ENCODE measurements around the gene PLIN1.

PLIN1 gene

GRCh38 chr15:89646416-89647141 lies 32.6 kb downstream of the PLIN1 start:
- Histone ChIP-seq H3K9ac (ENCODE audit: low read length) (no peak overlapping the region), H3K4me1 (ENCODE audit: control insufficient read depth, insufficient read depth, low read length) (no peaks in the 10 kb centered on the region), H3K4me3 (ENCODE audit: low read length) (no peak overlapping the region), H3K27ac (ENCODE audit: low read depth, low read length) (no peak overlapping the region), H3K36me3 (ENCODE audit: control insufficient read depth, insufficient read depth, low read length) (no peaks in the 10 kb centered on the region), H3K27me3 (ENCODE audit: control insufficient read depth, insufficient read depth, low read length) (no peaks in the 10 kb centered on the region)

- Histone ChIP-seq H3K27me3 (ENCODE audit: control insufficient read depth, insufficient read depth, low read length) (no peaks in the 10 kb centered on the region), H3K27ac (ENCODE audit: low read depth, low read length) (no peak overlapping the region), H3K4me3 (ENCODE audit: low read length) (no peak overlapping the region), H3K9ac (ENCODE audit: low read length) (no peak overlapping the region), H3K4me1 (ENCODE audit: control insufficient read depth, insufficient read depth, low read length) (no peaks in the 10 kb centered on the region), H3K36me3 (ENCODE audit: control insufficient read depth, insufficient read depth, low read length) (no peaks in the 10 kb centered on the region)
These were observed 33.5 kb downstream of the PLIN1 start for GRCh38 chr15:89645680-89646079.

GRCh38 chr15:89642106-89642505 lies 37.1 kb downstream of the PLIN1 start:
- Histone ChIP-seq H3K27me3 (ENCODE audit: control insufficient read depth, insufficient read depth, low read length) (no peaks in the 10 kb centered on the region), H3K36me3 (ENCODE audit: control insufficient read depth, insufficient read depth, low read length) (no peaks in the 10 kb centered on the region), H3K9ac (ENCODE audit: low read length) (no peak overlapping the region), H3K4me1 (ENCODE audit: control insufficient read depth, insufficient read depth, low read length) (no peaks in the 10 kb centered on the region), H3K27ac (ENCODE audit: low read depth, low read length) (no peak overlapping the region), H3K4me3 (ENCODE audit: low read length) (no peak overlapping the region)

GRCh38 chr15:89641053-89641452 lies 38.1 kb downstream of the PLIN1 start:
- Histone ChIP-seq H3K36me3 (ENCODE audit: control insufficient read depth, insufficient read depth, low read length) (no peaks in the 10 kb centered on the region), H3K27ac (ENCODE audit: low read depth, low read length) (no peak overlapping the region), H3K4me3 (ENCODE audit: low read length) (no peak overlapping the region), H3K4me1 (ENCODE audit: control insufficient read depth, insufficient read depth, low read length) (no peaks in the 10 kb centered on the region), H3K9ac (ENCODE audit: low read length) (no peak overlapping the region), H3K27me3 (ENCODE audit: control insufficient read depth, insufficient read depth, low read length) (no peaks in the 10 kb centered on the region)

- Histone ChIP-seq H3K27me3 (ENCODE audit: control insufficient read depth, insufficient read depth, low read length) (no peaks in the 10 kb centered on the region), H3K36me3 (ENCODE audit: control insufficient read depth, insufficient read depth, low read length) (no peaks in the 10 kb centered on the region), H3K4me1 (ENCODE audit: control insufficient read depth, insufficient read depth, low read length) (no peaks in the 10 kb centered on the region), H3K27ac (ENCODE audit: low read depth, low read length) (no peak overlapping the region), H3K9ac (ENCODE audit: low read length) (no peak overlapping the region), H3K4me3 (ENCODE audit: low read length) (no peak overlapping the region)
These were observed 38.9 kb downstream of the PLIN1 start for GRCh38 chr15:89640245-89640644.

GRCh38 chr15:89633585-89633984 lies 45.6 kb downstream of the PLIN1 start:
- no peak overlapping the region for H3K27ac ChIP-seq (ENCODE audit: low read depth, low read length)
- no peaks in the 10 kb centered on the region for H3K4me1 ChIP-seq (ENCODE audit: control insufficient read depth, insufficient read depth, low read length)
- H3K27me3 ChIP-seq (ENCODE audit: control insufficient read depth, insufficient read depth, low read length), result no peaks in the 10 kb centered on the region
- no peak overlapping the region for H3K9ac ChIP-seq (ENCODE audit: low read length)
- no peak overlapping the region for H3K4me3 ChIP-seq (ENCODE audit: low read length)
- H3K36me3 ChIP-seq (ENCODE audit: control insufficient read depth, insufficient read depth, low read length), result peaks cover 2% of the 10 kb centered on the region

GRCh38 chr15:89632563-89633430 lies 46.4 kb downstream of the PLIN1 start:
- H3K36me3 ChIP-seq (ENCODE audit: control insufficient read depth, insufficient read depth, low read length), result peaks cover 2% of the 10 kb centered on the region
- H3K27me3 ChIP-seq (ENCODE audit: control insufficient read depth, insufficient read depth, low read length), result no peaks in the 10 kb centered on the region
- H3K4me3 ChIP-seq (ENCODE audit: low read length), result no peak overlapping the region
- no peak overlapping the region for H3K9ac ChIP-seq (ENCODE audit: low read length)
- no peaks in the 10 kb centered on the region for H3K4me1 ChIP-seq (ENCODE audit: control insufficient read depth, insufficient read depth, low read length)
- no peak overlapping the region for H3K27ac ChIP-seq (ENCODE audit: low read depth, low read length)

- Histone ChIP-seq H3K27ac (ENCODE audit: low read depth, low read length) (no peak overlapping the region), H3K4me3 (ENCODE audit: low read length) (no peak overlapping the region), H3K36me3 (ENCODE audit: control insufficient read depth, insufficient read depth, low read length) (peaks cover 2% of the 10 kb centered on the region), H3K9ac (ENCODE audit: low read length) (no peak overlapping the region), H3K4me1 (ENCODE audit: control insufficient read depth, insufficient read depth, low read length) (no peaks in the 10 kb centered on the region), H3K27me3 (ENCODE audit: control insufficient read depth, insufficient read depth, low read length) (no peaks in the 10 kb centered on the region)
These were observed 47.3 kb downstream of the PLIN1 start for GRCh38 chr15:89631902-89632264.

- H3K4me3 ChIP-seq (ENCODE audit: low read length), result no peak overlapping the region
- H3K9ac ChIP-seq (ENCODE audit: low read length), result no peak overlapping the region
- H3K4me1 ChIP-seq (ENCODE audit: control insufficient read depth, insufficient read depth, low read length), result no peaks in the 10 kb centered on the region
- H3K27me3 ChIP-seq (ENCODE audit: control insufficient read depth, insufficient read depth, low read length), result no peaks in the 10 kb centered on the region
- H3K27ac ChIP-seq (ENCODE audit: low read depth, low read length), result no peak overlapping the region
- peaks cover 2% of the 10 kb centered on the region for H3K36me3 ChIP-seq (ENCODE audit: control insufficient read depth, insufficient read depth, low read length)
These were observed 47.9 kb downstream of the PLIN1 start for GRCh38 chr15:89630974-89631901.

- Histone ChIP-seq H3K36me3 (ENCODE audit: control insufficient read depth, insufficient read depth, low read length) (peaks cover 2% of the 10 kb centered on the region), H3K27ac (ENCODE audit: low read depth, low read length) (no peak overlapping the region), H3K27me3 (ENCODE audit: control insufficient read depth, insufficient read depth, low read length) (no peaks in the 10 kb centered on the region), H3K4me1 (ENCODE audit: control insufficient read depth, insufficient read depth, low read length) (no peaks in the 10 kb centered on the region), H3K9ac (ENCODE audit: low read length) (no peak overlapping the region), H3K4me3 (ENCODE audit: low read length) (no peak overlapping the region)
These were observed 48.9 kb downstream of the PLIN1 start for GRCh38 chr15:89630260-89630659.

GRCh38 chr15:89629829-89630228 lies 49.3 kb downstream of the PLIN1 start:
- H3K27me3 ChIP-seq (ENCODE audit: control insufficient read depth, insufficient read depth, low read length), result no peaks in the 10 kb centered on the region
- no peak overlapping the region for H3K9ac ChIP-seq (ENCODE audit: low read length)
- H3K4me3 ChIP-seq (ENCODE audit: low read length), result no peak overlapping the region
- no peaks in the 10 kb centered on the region for H3K4me1 ChIP-seq (ENCODE audit: control insufficient read depth, insufficient read depth, low read length)
- H3K27ac ChIP-seq (ENCODE audit: low read depth, low read length), result no peak overlapping the region
- H3K36me3 ChIP-seq (ENCODE audit: control insufficient read depth, insufficient read depth, low read length), result peaks cover 2% of the 10 kb centered on the region
